Gastrocnemius medialis (tissue), 4 donors: ENCODE data around the gene PARP11. TPM values are rescaled to one million over a fixed set of nuclear protein-coding genes. Genes with fewer than 3 reads are reported as not detected.

Experiments used
- ATAC-seq, 2 donors: fragments of 150-250 bp; one replicate each; pipeline ENCODE4 v1.9.1; 2016
- DNase-seq, 2 donors: peaks; one replicate each; pipeline ENCODE4 v3.0.0-alpha.2; 2019
- H3K27ac ChIP-seq, 4 donors: fragments of 200-600 bp; sonication (generic); 1 replicate in 1 of 4; 2 replicates in 3 of 4; pipeline ENCODE4 v1.5.1; 2016 to 2018; ENCODE audit warnings: mild to moderate bottlenecking in 2 of 4, moderate library complexity in 1 of 4
- H3K27me3 ChIP-seq, 3 donors: fragments of 200-600 bp; sonication (generic) in 2 of 3; 1 replicate in 1 of 3; 2 replicates in 2 of 3; pipeline versions ENCODE4 v1.5.1 to v1.6.0; 2016 to 2019; ENCODE audit warnings: mild to moderate bottlenecking in 1 of 3, moderate library complexity in 1 of 3
- H3K36me3 ChIP-seq, 2 donors: fragments of 200-600 bp; sonication (generic) in 1 of 2; one replicate each; pipeline ENCODE4 v1.5.1; 2017 to 2018
- H3K4me1 ChIP-seq, 2 donors: fragments of 200-600 bp; sonication (generic) in 1 of 2; one replicate each; pipeline ENCODE4 v1.5.1; 2016 to 2017; ENCODE audit warnings: mild to moderate bottlenecking in 2 of 2
- H3K4me3 ChIP-seq, 4 donors: fragments of 200-600 bp; sonication (generic) in 3 of 4; 1 replicate in 1 of 4; 2 replicates in 3 of 4; pipeline ENCODE4 v1.5.1; 2016 to 2019; ENCODE audit warnings: mild to moderate bottlenecking in 2 of 4
- H3K9me3 ChIP-seq, 3 donors: fragments of 200-600 bp; sonication (generic) in 2 of 3; 1 replicate in 1 of 3; 2 replicates in 2 of 3; pipeline ENCODE4 v1.5.1; 2016 to 2019
- CTCF ChIP-seq, 5 experiments: fragments of 450-650 bp in 3 of 5; fragments of 200-600 bp in 2 of 5; sonication (generic) in 2 of 5; IDR thresholded peaks in 4 of 5; conservative IDR thresholded peaks in 1 of 5; 1 replicate in 4 of 5; 2 replicates in 1 of 5; pipeline ENCODE4 v1.5.1; 2016 to 2019; ENCODE audit warnings: antibody characterized with exemption in 5 of 5, mild to moderate bottlenecking in 3 of 5, moderate library complexity in 3 of 5
- POLR2A ChIP-seq, 2 donors: fragments of 450-650 bp; IDR thresholded peaks; one replicate each; pipeline ENCODE4 v1.6.1; 2017; ENCODE audit warnings: antibody characterized with exemption in 2 of 2, mild to moderate bottlenecking in 2 of 2, moderate library complexity in 2 of 2
- in situ Hi-C, 4 donors: fragments of 200-750 bp; cut with MboI; loops; one replicate each; pipeline versions ENCODE4 v1.15.0 to v1.8.0; 2017; ENCODE audit warnings: low sequenced_read_pairs in 4 of 4
- intact Hi-C: fragments of 100-400 bp; cut with DNase I; formaldehyde crosslinking; loops from one replicate; pipeline ENCODE4 v1.15.1; 2023; ENCODE audit warnings: low total_unique reads
- total RNA-seq, 4 donors: library from RNA; depleted of rRNA; stranded (reverse); fragments of >200 nt; gene quantifications; one replicate each; pipeline versions ENCODE4 v1.1.0 to v1.2.3, GENCODE V29; 2016

Gene PARP11
- total RNA-seq, 4 donors from 2014 or later: 0.53 to 2.4 (median 1.2) TPM

DNA sequence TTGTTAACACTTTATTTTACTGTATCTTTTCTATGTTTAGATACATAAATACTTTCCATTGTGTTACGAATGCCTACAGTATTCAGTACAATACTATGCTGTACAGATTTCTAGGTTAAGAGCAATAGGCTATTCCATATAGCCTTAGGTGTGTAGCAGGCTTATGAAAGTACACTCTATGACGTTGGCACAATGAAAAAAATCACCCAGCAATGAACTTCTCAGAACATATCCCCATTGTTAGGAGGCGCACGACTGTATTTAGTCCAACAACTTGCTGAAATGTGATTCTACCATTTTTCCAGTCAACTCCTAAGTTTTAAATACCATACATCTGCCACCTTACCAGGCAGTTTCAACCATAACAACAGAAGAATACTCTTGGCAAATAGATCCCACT is 1.8 kb downstream of the PARP11 start:
- DNase-seq (no peak), ATAC-seq (no peak)
- in situ Hi-C loops: loop anchor here in 1 of 4 donors (10.0 kb wide), 1 partner anchor 413 kb away; no protein-coding TSS in a partner anchor
- Histone ChIP-seq H3K27ac (no peak overlapping the region), H3K9me3 (no peaks in the 10 kb centered on the region), H3K4me1 (peaks cover 9 to 21% of the 10 kb centered on the region in 2 donors), H3K27me3 (no peaks in the 10 kb centered on the region), H3K36me3 (no peaks in the 10 kb centered on the region), H3K4me3 (peak overlapping the region in 2 of 4 donors; percentile 58 to 72)
- intact Hi-C loops: loop anchor here (5.0 to 10.0 kb wide), 6 partner anchors 161 to 1077 kb away; partner anchors contain the start of genes FGF6, FKBP4, RAD51AP1 and TIGAR
- TF ChIP-seq POLR2A (IDR thresholded peaks at IDR 0.05) (no peak), CTCF (IDR thresholded peaks at IDR 0.05 in 4 of 5, conservative IDR thresholded peaks at IDR 0.05 in 1 of 5) (no peak)

GRCh38 chr12:3869865-3870264 is 3.3 kb downstream of the PARP11 start:
- no peak for TF ChIP-seq CTCF (IDR thresholded peaks at IDR 0.05 in 4 of 5, conservative IDR thresholded peaks at IDR 0.05 in 1 of 5)
- no peak for TF ChIP-seq POLR2A (IDR thresholded peaks at IDR 0.05)
- Histone ChIP-seq H3K27ac (no peak overlapping the region), H3K36me3 (no peaks in the 10 kb centered on the region), H3K4me1 (peaks cover 9 to 21% of the 10 kb centered on the region in 2 donors), H3K9me3 (no peaks in the 10 kb centered on the region), H3K27me3 (no peaks in the 10 kb centered on the region), H3K4me3 (no peak overlapping the region)
- intact Hi-C loops: loop anchor here (5.0 to 10.0 kb wide), 6 partner anchors 162 to 1075 kb away; partner anchors contain the start of genes FGF6, FKBP4, RAD51AP1 and TIGAR
- DNase-seq (no peak), ATAC-seq (no peak)
- in situ Hi-C loops: loop anchor here in 1 of 4 donors (10.0 kb wide), 1 partner anchor 415 kb away; no protein-coding TSS in a partner anchor

DNA sequence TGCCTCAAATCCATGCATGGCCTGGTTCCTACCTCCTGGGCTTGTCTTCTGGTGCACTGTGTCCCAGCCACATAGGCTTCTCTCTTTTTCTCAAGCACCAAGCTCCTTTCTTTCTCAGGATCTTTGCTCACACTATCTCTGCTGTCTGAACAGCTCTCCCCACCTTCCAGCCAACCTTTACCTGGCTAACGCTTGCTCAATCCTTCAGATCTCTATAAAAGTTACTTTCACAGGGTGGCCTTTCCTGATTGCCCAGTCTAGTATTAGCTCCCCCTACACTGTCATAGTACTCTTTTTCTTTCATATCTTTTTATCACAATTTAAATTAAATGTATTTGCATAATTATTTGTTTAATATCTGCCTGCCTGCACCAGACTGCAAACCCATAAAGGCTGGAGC is 3.8 kb downstream of the PARP11 start:
- no peak overlapping the region for H3K27ac ChIP-seq
- peaks cover 9 to 21% of the 10 kb centered on the region in 2 donors for H3K4me1 ChIP-seq
- TF ChIP-seq CTCF (IDR thresholded peaks at IDR 0.05 in 4 of 5, conservative IDR thresholded peaks at IDR 0.05 in 1 of 5) (no peak), POLR2A (IDR thresholded peaks at IDR 0.05) (no peak)
- H3K27me3 ChIP-seq: no peaks in the 10 kb centered on the region
- DNase-seq: no peak
- no peak overlapping the region for H3K4me3 ChIP-seq
- in situ Hi-C loops: no loop called here
- H3K36me3 ChIP-seq: no peaks in the 10 kb centered on the region
- intact Hi-C loops: no loop called here
- ATAC-seq: no peak
- H3K9me3 ChIP-seq: no peaks in the 10 kb centered on the region

- no peaks in the 10 kb centered on the region for H3K4me1 ChIP-seq
- no peak for TF ChIP-seq POLR2A (IDR thresholded peaks at IDR 0.05)
- no peak for TF ChIP-seq CTCF (IDR thresholded peaks at IDR 0.05 in 4 of 5, conservative IDR thresholded peaks at IDR 0.05 in 1 of 5)
- ATAC-seq: no peak
- H3K27ac ChIP-seq: no peak overlapping the region
- H3K4me3 ChIP-seq: no peak overlapping the region
- no peaks in the 10 kb centered on the region for H3K27me3 ChIP-seq
- in situ Hi-C loops (no loop called here), intact Hi-C loops (no loop called here)
- peaks cover 0 to 7% of the 10 kb centered on the region in 2 donors for H3K36me3 ChIP-seq
- no peak for DNase-seq
- H3K9me3 ChIP-seq: no peaks in the 10 kb centered on the region
Observed at GRCh38 chr12:3863756-3864155, 9.4 kb downstream of the PARP11 start.

- Histone ChIP-seq H3K4me3 (no peak overlapping the region), H3K27me3 (no peaks in the 10 kb centered on the region), H3K4me1 (no peaks in the 10 kb centered on the region), H3K9me3 (no peaks in the 10 kb centered on the region), H3K27ac (no peak overlapping the region), H3K36me3 (no peaks in the 10 kb centered on the region)
- in situ Hi-C loops (no loop called here), intact Hi-C loops (no loop called here)
- no peak for ATAC-seq
- TF ChIP-seq POLR2A (IDR thresholded peaks at IDR 0.05) (no peak), CTCF (IDR thresholded peaks at IDR 0.05 in 4 of 5, conservative IDR thresholded peaks at IDR 0.05 in 1 of 5) (no peak)
- no peak for DNase-seq
Observed at GRCh38 chr12:3842517-3842916, 30.7 kb downstream of the PARP11 start.
